GM21515 (cell line): Measurements from ENCODE around the gene ABO.
"Not testable (repeated sequence)": the region's sequence is repeated elsewhere in the genome, so short reads cannot be mapped to it uniquely, and the experiment has no call there.

ENCODE experiments used
- ATAC-seq: cut with Tn5 transposase; IDR thresholded peaks from one replicate; pipeline ENCODE4 v1.9.1; 2021; ENCODE audit not compliant: unreplicated experiment

Gene ABO

GRCh38 chr9:133205996-133206931 lies 68.7 kb downstream of the ABO start:
- ATAC-seq = no peak

DNA sequence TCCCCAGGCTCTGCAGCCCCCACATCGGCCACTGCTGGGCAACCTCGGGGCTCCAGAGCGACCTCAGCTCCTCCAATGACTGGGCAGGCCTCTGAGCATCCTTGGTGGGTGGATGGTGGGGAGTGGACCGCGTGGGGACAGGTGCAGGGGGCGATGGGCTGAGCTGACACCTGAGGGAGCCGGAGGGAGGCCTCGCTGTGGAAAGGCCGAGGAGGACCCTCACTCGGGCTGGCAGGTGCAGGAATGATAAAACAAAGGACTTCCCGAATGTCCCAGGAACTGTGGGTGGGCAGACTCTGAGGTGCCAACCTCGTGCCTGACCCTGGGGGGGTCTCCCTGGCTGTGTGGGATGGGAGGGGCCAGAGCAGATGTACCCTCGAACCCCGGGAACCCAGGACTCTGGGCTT lies 69.5 kb downstream of the ABO start:
- ATAC-seq = not testable (repeated sequence)
